Measurements from ENCODE around the gene CORO6.

DNA sequence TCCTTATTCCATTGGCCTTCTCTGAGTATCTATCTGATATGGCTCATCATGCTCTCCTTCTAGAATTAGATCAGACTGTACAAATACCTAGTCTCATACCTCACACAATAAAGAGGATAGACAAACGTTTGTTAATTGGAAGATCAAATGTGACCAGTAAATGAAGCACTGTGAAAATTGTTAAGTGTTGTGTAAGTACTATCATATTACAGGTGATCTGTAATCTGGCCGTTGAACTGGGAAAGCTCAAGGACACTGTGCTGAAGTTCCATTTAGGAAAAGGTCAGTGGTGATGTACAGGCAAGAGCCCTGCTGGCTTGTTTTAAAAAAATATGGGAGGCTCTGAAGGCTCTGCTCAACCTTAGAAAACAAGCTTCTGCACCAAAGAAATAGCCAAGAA, 38.5 kb upstream of the CORO6 start:
- no peak for TF ChIP-seq EZH2 (IDR thresholded peaks at IDR 0.05)
- TF ChIP-seq POLR2AphosphoS5 (IDR thresholded peaks at IDR 0.05; ENCODE audit: borderline replicate concordance, low read depth, low read length), result no peak
- no peak for TF ChIP-seq FOXP2 (optimal IDR thresholded peaks at IDR 0.05; ENCODE audit: control extremely low read depth, extremely low read length, insufficient read depth)
